H54 (cell line): ENCODE measurements around the gene FAM3A.
"Not testable (repeated sequence)": the region's sequence is repeated elsewhere in the genome, so short reads cannot be mapped to it uniquely, and the experiment has no call there.

ENCODE experiments used
- DNase-seq: peaks from one replicate; pipeline ENCODE4 v3.0.0; 2011; ENCODE audit warnings: low spot score, mixed read lengths; ENCODE audit not compliant: insufficient read length
- FAIRE-seq: peaks from 3 replicates; lab custom pipeline; 2011; peaks lifted over from hg19 to GRCh38; lab: Jason Lieb, UNC
- POLR2A ChIP-seq: IDR thresholded peaks from 2 replicates; pipeline ENCODE4 v1.6.1; 2011; ENCODE audit warnings: low read depth, mild to moderate bottlenecking, low read length

Gene FAM3A

DNA sequence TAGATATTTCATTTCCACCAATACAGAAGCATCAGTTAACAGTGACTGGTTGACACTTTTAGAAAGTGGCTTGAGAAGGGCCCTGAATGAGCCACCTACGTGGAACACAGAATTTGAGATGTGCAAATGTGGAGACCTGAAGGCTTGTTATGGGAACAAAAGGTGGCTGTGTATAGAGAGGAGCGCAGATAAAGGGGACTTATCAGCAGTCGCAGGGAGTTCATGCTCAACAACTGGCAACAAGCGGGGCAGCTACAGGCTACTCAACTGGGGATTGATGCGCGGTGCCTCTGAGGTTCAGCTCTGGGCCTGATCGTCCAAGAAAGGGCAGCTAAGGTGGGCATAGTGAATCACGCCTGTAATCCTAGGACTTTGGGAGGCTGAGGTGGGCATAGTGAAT, 3.4 kb upstream of the FAM3A start:
- TF ChIP-seq POLR2A = no peak
- FAIRE-seq (no peak), DNase-seq (no peak)

DNA sequence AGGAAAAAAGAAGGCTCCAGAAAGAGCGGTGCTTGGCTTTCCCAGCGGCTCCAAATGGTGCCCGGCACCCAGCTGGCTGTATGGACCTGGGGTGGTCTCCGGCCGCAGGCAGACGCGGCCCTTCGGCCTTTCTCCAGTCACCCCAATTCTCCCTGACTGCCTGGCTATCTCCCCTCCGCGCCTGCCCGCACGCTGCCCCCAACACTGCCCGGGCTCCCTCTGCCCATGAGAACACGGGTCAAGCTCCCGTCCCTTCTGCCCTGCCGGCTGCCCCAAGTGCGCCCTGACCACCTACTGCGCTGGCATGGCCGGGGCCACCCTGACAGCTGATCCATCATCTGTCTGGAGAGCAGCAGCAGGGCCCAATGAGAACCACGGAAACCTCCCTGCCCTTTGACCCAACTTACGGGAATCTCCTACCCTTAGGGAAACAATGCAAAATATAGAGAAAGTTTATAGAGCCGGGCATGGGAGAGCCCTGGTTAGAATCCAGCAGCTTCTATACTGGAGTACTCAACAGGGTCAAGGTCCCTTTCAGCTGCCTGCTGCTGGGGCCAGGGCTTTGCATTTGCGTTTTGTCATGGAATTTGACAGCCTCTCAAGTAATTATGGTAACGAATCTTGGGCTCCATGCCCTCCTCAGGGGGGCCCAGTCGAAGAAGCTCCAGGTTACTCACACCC, 1.2 kb upstream of the FAM3A start:
- FAIRE-seq = no peak
- no peak for DNase-seq
- TF ChIP-seq POLR2A = no peak

DNA sequence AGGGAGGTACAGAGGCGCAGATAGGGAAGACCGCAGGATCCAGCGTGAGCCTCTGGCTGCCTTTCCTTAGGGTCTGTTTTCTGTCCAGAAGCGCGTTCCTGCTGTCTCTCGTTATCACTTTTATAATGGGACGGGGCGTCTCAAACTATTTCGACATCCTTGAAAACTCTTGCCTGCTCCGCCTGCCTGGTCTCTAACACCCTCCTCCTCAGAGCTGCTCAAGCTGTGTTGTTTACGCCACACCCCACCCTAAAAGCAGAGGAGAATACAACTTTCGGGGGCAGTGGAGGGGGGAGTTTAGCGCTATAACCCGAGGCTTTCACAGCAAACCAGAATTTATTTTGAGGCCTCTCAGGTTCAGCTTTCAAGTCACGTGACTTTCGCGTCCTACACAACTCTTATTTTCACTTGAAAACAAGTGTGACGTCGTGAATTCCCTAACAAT, 646 bp upstream of the FAM3A start:
- no peak for TF ChIP-seq POLR2A
- DNase-seq (no peak), FAIRE-seq (no peak)

DNA sequence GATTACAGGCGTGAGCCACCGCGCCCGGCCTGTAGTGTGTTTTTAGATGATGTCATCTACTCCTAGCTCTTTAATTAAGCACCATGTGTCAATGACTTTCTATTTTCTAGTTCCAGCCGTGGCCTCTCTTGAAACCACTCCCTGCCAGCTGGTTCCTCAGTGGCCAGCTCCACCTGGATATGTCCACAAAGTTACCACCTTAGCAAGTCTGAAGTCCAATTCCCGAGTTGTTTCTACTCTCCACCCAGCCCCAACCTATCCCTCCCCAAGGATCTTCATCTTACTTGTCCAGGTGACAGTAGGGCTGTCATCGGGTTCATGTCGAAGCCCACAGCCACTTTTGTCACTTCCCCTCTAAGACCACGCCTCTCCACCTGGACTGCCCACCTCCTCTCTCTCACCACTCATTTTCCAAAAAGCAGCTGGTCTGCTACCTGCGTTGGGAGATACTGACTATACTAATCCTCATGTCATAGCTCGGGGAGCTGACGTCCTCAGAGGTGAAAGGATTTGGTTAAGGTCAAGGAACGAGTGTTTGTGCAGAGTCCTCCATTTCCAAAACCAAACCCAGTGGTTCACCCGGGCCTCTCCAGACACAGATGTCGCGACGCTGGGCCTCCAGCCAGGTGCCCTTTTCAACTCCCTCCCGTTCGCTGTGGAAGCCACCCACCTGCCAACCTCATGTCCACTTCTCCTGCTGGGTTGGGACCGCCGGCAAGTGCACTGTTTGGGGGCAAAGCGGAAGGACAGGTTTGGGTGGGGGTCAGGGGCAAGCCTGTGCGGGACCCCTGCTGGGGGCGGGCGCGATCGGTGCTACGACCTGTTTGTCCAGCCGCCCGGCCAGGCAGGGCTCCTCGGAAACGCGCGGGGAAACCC, 704 bp downstream of the FAM3A start:
- no peak for TF ChIP-seq POLR2A
- FAIRE-seq (no peak), DNase-seq (no peak)

DNA sequence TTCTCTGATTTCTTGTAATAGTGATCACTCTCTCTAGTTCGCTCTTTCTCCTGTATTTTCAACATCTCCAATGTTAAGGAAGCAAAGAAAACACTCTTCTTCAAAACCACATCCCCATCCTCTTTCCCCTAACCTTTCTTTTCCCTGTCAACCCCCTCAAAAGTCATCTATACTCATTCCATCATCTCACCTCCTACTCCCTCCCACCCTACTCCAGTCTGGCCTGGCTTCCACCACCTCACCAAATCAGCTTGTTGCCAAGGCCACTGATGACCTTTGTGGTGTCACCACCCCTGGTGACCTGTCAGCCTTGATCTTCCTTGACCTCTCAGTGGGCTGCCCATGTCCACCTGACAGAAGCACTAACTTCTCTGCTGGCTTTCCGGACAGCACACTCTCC, 2.3 kb downstream of the FAM3A start:
- DNase-seq (no peak), FAIRE-seq (no peak)
- TF ChIP-seq POLR2A = no peak

DNA sequence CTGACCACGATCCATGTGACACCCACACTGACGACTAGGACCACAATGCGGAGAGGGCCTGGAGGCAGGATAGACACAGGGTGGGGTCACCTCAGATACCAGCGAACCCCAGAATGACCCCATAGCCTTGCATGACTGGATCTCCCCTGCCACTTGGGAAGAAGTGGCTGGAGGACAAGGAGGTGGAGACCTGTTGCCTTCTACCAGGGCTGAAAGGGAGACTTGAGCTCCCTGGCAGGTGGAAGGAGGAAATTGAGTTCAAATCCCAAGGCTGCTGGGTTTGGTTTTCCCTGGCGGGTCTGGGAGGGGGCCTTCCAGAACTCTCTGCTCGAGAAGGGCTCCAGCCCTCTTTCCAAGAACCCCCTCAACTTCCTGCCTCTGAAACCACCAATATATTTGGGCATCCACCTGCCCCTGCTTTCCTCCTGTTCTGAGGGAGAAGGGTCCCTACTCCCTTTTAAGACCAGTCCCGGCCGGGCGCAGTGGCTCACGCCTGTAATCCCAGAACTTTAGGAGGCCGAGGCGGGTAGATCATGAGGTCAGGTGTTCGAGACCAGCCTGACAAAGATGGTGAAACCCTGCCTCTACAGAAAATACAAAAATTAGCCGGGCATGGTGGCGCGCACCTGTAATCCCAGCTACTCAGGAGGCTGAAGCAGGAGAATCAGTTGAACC, 3.0 kb downstream of the FAM3A start:
- no peak for DNase-seq
- no peak for FAIRE-seq
- TF ChIP-seq POLR2A = no peak

DNA sequence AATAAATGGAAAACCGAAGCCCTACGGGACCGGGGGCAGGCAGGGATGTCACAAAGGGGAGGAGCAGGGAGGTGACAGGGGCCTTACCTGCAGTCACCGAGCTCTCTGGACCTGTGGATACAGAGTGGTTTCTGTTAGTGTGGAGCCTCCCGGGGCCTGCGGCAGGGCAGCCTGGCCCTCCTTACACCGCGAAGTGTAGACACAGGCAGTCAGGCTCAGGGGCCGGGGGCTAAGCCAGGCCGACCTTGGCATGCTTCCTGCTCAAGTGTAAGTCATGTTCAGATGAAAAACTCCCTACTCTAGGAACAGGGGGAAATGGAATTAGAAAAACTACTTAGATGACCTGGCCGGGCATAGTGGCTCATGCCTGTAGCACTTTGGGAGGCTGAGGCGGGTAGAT, 4.3 kb downstream of the FAM3A start:
- FAIRE-seq = no peak
- no peak for DNase-seq
- TF ChIP-seq POLR2A = no peak

DNA sequence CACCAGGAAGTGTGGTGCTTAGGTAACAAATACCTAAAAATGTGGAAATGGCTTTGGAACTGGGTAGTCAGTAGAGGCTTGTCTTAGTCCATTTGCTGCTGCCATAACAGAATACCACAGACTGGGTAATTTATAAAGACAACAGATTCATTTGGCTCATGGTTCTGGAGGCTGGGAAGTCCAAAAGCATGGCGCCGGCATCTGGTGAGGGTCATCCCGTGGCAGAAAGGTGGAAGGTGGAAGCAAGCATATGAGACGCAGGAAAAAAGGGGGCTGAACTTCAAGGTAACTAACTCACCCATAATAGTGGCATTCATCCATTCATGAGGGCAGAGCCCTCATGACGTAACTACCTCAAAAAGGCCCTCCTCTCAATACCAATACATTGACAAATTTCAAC, 6.6 kb downstream of the FAM3A start:
- TF ChIP-seq POLR2A = no peak
- DNase-seq (no peak), FAIRE-seq (no peak)

DNA sequence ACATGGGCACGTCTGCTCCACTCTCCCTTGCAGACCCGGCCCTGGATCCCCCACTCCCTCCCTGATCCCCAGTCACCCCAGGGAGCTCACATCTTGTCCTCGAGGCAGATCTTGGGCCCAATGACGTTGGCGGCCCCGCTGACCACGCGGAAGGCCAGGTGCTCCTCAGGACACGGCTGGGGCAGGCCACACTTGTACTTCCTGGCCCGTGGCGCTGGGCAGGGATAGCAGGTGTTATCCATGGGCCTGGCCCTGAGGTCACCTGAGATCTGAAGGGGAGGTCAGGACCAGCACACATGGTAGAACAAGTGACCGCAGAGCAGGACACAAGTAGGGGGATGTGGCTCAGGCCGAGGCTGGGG, 7.7 kb downstream of the FAM3A start:
- FAIRE-seq (no peak), DNase-seq (no peak)
- TF ChIP-seq POLR2A = no peak

DNA sequence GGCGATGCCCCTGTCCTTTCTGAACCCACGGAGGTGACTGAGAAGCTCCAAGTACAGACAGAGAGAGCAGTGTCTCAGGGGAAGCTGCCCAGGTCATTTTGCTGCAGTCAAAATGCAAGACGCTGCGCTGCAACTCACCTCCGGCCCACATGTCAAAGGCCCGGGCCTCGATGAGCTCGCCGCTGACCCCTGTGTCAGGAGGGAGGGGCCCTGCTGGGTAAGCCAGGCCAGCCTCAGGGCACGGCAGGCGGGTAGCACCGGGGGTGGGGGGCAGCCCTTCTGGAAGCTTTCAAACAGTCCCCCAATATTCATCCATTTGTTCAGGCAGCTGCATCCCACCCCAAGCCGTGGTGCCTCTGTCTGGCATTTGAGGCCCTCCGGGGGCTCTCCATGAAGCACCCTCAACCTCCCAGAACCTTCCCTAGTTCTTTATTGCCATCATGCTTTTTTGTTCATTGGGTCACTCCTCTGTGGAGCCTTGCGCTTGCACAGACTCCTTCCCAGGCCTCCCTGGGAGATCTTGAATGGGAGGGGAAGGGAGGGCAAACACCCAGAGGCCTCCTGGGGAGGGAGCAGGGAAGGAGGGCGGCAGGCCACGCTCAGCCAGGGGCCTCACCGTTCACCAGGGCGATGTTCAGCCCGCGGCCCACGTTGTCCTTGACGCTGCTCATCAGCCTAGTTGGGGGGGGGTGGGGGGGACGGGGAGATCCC, 8.2 kb downstream of the FAM3A start:
- DNase-seq (no peak), FAIRE-seq (no peak)
- TF ChIP-seq POLR2A = no peak

DNA sequence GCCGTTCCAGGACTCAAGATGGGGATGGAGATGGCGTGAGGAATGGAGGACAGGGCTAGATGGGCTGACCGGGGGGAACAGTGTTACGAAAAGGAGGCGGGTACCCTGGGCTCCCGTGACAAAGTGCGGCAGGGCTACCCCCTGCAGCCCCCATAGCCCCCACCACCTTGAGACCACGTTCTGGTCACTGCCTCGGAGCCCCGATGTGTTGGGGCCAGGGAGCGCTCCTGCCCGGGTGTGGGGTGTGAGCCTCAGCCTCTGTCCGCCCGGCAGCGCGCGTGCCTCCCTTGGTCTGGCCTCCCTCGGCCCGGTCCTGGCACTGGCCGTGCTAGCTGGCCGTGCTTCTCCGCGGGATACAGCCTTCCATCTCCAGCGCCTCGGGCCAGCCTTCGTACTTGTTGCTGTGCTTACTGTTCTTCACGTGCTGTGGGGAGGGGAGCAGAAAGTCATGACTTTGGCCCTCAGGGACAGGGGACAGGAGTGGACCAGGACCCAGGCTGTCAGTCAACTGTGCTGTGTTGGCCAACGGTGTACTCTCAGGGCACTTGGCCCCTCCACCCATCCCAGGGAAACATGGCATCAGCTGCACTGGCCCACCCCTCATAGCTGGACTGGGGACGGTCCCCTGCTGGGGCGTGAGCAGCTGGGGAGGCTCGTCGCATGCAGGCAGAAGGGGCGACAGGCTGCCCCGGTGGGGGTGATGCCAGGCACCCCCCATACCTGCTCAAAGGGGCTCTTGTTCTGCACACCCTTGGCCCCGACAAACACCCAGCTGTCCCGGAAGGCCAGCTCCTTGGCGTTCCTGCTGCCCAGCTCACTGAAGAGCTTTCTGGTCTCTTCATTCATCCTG, 9.3 kb downstream of the FAM3A start:
- FAIRE-seq (no peak), DNase-seq (no peak)

DNA sequence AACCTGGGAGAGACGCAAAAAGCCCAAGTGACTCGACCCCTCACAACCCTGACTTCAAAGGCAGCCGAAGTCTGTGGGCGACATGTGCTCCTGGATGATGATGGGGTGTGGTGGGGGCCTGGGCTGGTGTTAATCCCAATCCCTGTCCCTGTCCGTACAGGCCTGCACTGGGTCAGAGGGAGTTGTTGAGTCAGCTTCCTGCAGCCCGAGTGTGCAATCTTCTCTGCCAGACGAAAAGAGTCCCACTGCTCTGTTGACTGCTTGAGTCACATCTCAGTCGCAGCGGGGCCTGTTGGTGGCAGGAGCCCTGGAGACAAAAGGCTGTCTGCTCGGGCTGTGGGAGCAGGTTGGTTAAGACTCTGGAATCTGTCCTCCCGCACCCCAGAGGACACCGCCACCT, 10.3 kb downstream of the FAM3A start:
- FAIRE-seq (no peak), DNase-seq (peak; percentile 53)
- no peak for TF ChIP-seq POLR2A

More for the DNA sequence above, 9.3 kb downstream of the FAM3A start:
- TF ChIP-seq POLR2A = no peak

DNA sequence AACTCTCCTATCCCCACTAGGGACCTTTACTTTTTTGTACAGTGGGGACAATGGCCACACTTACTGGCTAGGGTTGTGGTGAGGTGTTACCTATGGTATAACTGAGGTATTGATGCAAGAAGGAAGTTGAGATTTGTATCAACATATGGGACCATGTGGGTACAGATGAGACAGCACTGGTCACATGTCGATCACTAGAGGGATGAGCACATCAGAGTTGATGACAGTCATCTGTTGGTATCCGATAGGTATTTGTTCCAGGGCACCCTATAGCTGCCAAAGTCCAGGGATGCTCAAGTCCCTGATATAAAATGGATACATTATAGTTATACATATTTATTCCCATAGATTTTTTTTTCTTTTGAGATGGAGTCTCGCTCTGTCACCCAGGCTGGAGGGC, 13.0 kb downstream of the FAM3A start:
- no peak for FAIRE-seq
- no peak for TF ChIP-seq POLR2A
- DNase-seq = no peak

DNA sequence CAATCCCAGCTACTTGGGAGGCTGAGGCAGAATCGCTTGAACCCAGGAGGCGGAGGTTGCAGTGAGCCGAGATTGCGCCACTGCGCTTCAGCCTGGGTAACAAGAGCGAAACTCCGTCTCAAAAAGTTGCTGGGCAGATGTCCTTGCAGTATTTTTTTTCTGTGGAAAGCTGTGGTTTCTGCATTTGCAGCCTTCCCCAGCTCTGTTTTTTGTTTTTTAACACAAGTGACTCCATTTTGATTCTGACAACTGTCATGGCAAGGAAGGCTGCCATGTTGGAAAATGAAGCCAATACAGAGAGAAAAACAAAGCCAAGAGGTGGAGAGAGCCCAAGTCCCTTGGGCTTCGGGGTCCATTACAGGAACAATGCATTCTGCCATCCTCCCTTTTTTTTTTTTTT, 13.9 kb downstream of the FAM3A start:
- FAIRE-seq (no peak), DNase-seq (no peak)
- TF ChIP-seq POLR2A = no peak

DNA sequence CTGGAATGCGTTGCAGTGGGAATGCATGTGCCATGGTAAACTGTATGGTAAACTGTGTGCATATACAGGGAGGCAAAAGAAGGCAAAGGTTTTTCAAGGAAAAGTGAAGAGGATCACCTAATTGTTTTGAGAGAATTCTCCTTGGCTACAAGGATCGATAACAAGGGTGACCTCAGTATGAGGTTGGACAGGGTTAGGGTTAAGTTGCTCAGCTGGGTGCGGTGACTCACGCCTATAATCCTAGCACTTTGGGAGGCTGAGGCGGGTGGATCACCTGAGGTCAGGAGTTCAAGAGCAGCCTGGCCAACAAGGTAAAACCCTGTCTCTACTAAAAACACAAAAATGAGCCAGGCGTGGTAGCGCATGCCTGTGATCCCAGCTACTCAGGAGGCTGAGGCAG, 14.6 kb downstream of the FAM3A start:
- FAIRE-seq, DNase-seq: not testable (repeated sequence)

DNA sequence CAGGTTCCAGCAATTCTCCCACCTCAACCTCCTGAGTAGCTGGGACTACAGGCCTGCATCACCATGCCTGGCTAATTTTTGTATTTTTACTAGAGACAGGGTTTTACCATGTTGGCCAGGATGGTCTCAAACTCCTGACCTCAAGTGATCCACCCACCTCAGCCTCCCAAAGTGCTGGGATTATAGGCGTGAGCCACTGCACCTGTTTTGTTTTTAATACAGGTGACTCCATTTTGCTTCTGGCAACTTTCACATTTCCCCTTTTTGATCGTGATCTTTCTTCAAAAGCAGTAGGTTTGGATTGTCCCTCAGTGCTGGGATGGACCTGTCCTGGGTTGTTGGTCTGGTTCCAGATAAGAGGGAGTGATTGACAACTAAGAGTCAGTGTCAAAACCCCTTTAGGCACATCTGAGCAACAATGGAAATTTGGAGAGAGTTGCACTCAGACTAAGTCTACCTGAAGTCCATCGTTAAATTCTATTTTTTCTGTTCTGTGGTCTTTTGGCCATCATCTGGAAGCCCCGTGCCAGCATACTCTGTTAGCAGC, 19.4 kb downstream of the FAM3A start:
- FAIRE-seq, DNase-seq: not testable (repeated sequence)
